HG03103 (cell line): ENCODE results near the gene RBMS1.
"Not testable (repeated sequence)": the region's sequence is repeated elsewhere in the genome, so short reads cannot be mapped to it uniquely, and the experiment has no call there.

ENCODE experiments used
- ATAC-seq: cut with Tn5 transposase; IDR thresholded peaks from one replicate; pipeline ENCODE4 v1.9.1; 2021; ENCODE audit warnings: low read depth; ENCODE audit not compliant: unreplicated experiment

RBMS1 gene

GRCh38 chr2:160442603-160443002 lies 51.0 kb downstream of the RBMS1 start:
- ATAC-seq: no peak

- no peak for ATAC-seq
Observed at GRCh38 chr2:160440888-160441287, 52.7 kb downstream of the RBMS1 start.

- ATAC-seq: not testable (repeated sequence)
Observed at GRCh38 chr2:160439038-160439437, 54.6 kb downstream of the RBMS1 start.

DNA sequence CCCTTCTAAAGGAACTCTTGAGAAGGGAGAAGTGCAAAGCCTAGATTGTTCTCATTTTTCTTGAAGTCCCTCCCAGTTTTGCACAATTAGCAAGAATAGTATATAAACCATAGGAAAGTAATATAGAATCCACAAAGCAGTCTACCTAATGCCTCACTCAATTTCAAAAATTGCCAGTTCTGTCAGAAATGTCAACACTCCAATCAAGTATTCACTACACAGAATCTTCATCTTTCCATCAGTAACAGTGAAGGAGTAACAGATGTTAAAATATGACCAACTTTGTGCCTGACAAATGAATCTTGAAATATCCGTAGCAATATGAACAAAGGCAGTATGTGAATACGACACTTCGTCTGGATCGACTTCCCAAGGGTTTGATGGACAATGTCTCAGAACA lies 56.3 kb downstream of the RBMS1 start:
- no peak for ATAC-seq

DNA sequence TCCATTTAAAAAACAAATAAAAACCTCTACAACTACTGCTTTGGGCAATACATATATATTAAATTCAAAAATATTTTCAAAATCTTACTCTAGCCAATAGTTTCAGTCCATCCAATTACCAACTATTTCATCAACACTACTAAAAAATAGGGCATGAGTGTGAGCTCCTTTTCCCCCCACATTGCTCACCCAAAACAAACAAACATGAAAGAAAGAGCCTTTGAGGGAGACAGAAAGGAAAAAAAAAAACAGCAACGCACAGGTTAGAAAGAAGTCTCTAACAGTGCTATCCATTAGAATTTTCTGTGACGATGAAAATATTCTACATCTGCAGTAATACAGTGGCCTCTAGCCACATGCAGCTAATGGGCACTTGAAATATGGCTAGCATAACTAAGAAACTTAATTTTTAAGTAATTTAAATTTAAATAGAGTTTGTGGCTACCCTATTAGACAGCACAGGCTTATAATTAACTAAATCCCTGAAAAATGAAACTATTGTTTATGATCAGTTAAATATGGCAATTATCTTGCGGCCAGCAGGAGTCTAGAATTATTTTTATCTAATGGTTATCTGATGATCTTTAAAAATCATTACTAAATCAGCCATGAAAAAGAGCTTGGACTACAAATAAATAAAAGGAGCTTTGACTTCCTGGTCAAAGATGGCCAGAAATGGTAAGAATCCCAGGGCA lies 59.2 kb downstream of the RBMS1 start:
- no peak for ATAC-seq

DNA sequence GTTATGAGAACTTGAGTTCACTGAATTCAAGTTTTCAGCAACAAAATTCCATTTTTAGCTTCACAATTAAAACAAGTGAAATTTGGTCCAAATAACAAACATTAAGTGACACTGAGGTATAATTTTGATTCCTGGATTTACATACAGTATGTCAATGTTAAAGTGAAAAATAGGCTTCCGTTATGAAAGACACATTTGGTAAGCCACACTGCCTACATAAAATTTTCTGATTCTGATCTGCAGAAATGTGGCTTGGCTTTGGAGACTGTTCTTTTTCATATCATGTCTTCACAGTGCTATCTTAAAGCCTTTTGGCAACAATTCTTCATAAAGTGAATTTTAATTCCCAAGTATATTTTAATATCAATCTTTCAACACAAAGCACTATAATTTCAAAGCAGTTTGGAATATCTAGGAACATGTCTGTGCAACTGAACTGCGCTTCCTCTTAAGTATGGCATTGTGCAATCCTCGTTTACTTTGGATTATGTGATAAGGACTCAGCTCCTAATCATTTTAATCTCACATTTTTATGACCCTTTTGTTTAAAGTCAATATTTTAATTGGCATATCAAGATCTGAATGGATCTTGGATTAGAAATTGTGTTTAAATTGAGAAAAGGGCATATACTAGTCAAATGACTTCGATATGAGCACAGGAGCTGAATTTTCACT lies 60.0 kb downstream of the RBMS1 start:
- no peak for ATAC-seq

- no peak for ATAC-seq
Observed at GRCh38 chr2:160432633-160433032, 61.0 kb downstream of the RBMS1 start.

- peak; percentile 59 for ATAC-seq
Observed at GRCh38 chr2:160431441-160431840, 62.2 kb downstream of the RBMS1 start.

- no peak for ATAC-seq
Observed at GRCh38 chr2:160430001-160430344, 63.6 kb downstream of the RBMS1 start.

GRCh38 chr2:160429248-160430000 lies 64.2 kb downstream of the RBMS1 start:
- ATAC-seq: no peak

DNA sequence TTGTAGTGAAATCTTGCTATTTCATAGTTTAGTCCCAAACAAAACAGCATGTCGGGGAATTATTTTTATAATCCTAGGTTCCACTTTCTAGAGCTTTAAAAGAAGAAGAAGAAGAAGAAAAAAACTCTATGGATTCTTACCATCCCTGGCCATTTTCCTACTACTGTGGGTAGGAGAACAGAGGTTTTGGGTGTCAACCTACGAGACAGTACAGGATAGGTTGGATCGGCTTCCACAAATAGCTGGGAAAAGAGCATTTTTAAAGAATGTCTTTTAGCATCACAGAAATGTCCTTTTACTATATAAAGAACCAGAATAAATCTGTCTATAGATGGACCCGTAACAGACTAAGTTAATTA lies 65.2 kb downstream of the RBMS1 start:
- ATAC-seq: no peak

GRCh38 chr2:160427629-160428404 lies 65.8 kb downstream of the RBMS1 start:
- ATAC-seq: no peak

- ATAC-seq: no peak
Observed at GRCh38 chr2:160426604-160427003, 67.0 kb downstream of the RBMS1 start.

DNA sequence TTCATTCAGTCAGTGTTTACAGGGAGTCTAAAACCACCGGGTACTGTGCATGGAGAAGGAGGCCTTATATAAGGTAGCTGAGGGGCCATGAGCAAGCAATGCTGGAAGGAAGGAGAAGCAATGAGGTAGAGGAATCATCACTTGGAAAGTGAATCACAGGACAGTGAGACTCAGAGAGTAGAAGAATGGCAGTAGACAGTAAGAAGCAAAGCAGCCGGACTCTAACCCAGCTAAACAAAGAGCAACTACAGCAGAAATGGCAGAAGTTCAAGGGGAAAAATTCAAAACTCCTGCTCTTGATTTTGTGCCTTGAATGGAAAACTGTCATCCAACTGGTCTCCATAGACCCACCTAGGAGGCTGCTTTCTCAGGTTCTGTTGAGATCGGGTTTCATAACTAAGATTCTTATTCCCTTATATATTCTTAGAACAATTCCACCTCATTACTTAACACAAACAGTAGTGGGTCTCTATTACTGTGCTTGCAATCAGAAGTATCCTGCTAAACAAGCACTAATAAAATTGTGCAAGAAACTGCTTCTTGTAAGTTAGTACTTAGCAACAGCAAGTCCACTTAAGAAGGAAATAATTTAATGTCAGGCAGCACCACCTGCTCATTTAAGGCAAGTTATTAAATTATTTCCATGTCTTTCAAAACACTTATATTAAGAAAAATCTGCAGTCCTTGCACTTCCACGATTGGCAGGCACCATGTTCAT lies 68.0 kb downstream of the RBMS1 start:
- no peak for ATAC-seq

GRCh38 chr2:160423126-160423525 lies 70.5 kb downstream of the RBMS1 start:
- ATAC-seq: no peak

DNA sequence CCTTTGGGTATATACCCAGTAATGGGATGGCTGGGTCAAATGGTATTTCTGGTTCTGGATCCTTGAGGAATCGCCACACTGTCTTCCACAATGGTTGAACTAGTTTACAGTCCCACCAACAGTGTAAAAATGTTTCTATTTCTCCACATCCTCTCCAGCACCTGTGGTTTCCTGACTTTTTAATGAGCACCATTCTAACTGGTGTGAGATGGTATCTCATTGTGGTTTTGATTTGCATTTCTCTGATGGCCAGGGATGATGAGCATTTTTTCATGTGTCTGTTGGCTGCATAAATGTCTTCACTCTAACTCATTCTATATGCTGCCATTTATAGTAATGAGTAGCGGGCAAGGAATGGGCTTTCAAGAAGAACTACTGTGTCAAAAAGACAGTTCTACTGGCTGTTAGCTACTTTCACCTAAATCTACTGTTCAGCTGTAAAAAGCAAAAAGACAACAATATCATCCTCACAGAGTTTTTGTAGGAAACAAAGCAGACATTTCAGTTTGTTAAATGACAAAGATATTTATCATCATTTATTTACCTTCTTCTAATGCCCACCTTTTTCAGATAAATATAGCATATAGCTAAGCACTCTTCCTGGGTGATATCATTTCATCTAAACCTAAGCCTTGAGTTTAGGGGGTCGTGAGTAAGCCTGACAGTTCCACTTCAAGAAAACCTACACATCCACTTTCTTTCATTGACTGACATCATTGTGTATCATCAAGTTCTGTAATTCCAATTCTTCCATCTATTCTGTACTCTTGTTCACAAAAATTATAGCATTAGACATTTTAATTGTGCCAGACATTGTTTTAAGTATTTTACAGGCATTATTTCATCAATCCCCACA lies 71.7 kb downstream of the RBMS1 start:
- not testable (repeated sequence) for ATAC-seq

GRCh38 chr2:160420711-160421110 lies 72.9 kb downstream of the RBMS1 start:
- ATAC-seq: no peak

- ATAC-seq: no peak
Observed at GRCh38 chr2:160419776-160420505, 73.7 kb downstream of the RBMS1 start.

GRCh38 chr2:160418853-160419252 lies 74.8 kb downstream of the RBMS1 start:
- ATAC-seq: no peak
